NCI-H82 treated with DMSO at 0.1 percent for 48 hours (cell line): ENCODE results near the gene RASA3.
"Not testable (repeated sequence)": the region's sequence is repeated elsewhere in the genome, so short reads cannot be mapped to it uniquely, and the experiment has no call there.

Experiments
- DNase-seq: peaks from one replicate; lab custom pipeline; 2025; ENCODE audit not compliant: unreplicated experiment; lab: John Stamatoyannopoulos, UW

The RASA3 gene

DNA sequence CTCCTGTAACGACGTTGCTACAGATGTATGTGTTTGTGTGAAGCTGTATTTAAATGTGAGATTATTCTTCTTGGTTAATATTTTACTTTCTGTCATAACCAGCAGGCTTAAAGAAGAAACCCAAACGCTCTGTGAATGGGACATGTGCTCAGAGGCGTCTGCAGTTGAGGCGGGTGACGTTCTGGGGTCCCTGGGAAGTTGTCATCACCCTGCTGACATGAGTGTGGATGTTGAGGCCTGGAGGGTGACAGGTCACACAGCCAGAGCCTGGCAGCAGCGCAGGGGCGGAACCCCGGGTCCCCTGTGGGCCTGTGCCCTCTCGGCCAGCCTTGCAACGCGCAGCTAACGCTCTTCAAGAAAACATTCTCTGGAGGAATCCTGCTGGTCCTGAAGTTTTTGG is 16.6 kb downstream of the RASA3 start:
- no peak for DNase-seq

DNA sequence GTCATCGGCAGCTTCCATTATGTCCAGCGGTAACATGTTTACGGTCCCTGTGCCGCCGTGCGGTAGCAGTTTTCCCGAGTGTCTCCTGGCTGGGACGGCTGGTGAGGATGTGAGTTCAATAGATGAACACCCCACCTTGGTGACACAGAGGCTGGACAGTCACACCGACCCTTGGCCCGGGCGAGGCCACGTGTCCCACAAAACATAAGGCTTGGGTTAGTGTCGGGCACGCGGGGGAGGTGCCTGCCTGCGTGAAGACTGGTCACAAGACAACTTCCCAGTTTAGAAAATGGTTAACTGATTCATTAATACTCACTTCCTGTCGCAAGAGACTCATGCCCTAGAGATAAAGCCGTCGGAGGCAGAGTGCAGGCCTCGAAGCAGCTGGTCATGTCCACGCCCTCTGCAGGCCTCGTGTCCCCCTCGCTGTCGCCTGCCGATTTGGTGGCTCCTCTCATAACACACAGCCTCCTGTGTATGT is 17.2 kb downstream of the RASA3 start:
- no peak for DNase-seq

DNA sequence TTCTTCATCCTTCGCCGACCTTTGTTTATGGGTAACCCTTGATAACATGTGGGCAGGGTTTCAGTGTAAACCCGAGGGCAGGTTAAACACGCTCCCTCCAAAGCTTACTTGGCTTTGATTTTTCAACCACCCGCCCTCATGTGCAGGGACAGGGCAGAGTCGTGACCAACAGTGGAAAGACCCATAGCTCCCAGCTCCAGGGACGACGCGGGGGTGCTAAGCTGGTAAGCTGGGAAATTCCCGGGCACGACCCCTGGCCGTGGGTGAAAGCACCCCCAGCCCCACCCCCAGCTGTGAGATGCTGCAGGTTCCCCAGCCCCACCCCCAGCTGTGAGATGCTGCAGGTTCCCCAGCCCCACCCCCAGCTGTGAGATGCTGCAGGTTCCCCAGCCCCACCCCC is 17.8 kb downstream of the RASA3 start:
- not testable (repeated sequence) for DNase-seq

- no peak for DNase-seq
These were observed 18.3 kb downstream of the RASA3 start for GRCh38 chr13:114114006-114114640.

DNA sequence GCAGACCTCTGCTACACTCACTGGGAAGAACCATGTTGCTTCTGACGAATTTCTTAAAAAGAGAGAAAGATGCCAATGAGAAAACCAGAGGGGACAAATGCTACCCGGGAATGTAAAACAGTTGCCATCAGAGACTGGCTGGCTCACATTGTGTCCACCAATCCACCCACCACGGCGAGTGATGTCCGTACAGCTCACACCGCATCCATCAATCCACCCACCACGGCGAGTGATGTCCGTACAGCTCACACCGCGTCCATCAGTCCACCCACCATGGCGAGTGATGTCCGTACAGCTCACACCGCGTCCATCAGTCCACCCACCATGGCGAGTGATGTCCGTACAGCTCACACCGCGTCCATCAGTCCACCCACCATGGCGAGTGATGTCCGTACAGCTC is 19.0 kb downstream of the RASA3 start:
- DNase-seq, result not testable (repeated sequence)

GRCh38 chr13:114112826-114113322 is 19.5 kb downstream of the RASA3 start:
- no peak for DNase-seq

- DNase-seq, result no peak
These were observed 20.1 kb downstream of the RASA3 start for GRCh38 chr13:114112231-114112825.

GRCh38 chr13:114111577-114111976 is 20.8 kb downstream of the RASA3 start:
- DNase-seq, result no peak

DNA sequence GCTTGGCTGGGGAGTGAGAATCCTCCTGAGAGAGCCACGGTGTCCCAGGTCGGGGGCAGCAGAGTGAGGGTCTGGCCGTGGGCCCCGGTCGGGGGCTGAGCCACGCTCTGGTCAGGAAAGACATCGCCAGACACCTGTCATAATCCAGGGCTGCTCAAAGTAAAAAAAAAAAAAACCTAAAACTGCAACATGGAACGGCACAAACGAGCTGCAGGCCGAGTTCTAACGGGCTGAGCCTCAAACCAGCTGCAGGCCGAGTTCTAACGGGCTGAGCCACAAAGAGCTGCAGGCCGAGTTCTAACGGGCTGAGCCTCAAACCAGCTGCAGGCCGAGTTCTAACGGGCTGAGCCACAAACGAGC is 21.6 kb downstream of the RASA3 start:
- not testable (repeated sequence) for DNase-seq

GRCh38 chr13:114110091-114110829 is 22.2 kb downstream of the RASA3 start:
- no peak for DNase-seq

- no peak for DNase-seq
These were observed 22.8 kb downstream of the RASA3 start for GRCh38 chr13:114109641-114110041.

GRCh38 chr13:114108894-114109293 is 23.5 kb downstream of the RASA3 start:
- no peak for DNase-seq

DNA sequence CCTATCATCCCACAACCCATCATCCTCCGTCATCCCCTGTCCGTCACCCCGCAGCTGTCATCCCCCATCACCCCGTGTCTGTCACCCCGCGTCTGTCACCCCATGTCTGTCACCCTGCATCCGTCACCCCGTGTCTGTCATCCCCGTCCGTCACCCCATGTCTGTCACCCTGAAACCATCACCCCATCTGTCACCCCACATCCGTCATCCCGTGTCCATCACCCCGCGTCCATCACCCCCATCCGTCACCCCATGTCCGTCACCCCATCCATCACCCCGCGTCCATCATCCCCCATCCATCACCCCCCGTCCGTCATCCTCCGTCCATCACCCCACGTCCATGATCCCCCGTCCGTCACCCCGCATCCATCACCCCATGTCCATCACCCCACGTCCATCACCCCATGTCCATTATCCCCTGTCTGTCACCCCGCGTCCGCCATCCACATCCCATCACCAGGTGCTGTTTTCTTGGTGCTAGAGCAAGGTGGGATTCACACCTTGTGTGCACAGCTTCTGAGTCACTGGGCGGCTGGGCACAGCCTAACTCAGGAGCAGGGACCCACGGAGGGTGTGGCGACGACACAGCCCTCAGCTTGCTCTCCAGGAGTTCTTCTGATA is 24.2 kb downstream of the RASA3 start:
- no peak for DNase-seq

- DNase-seq, result no peak
These were observed 24.7 kb downstream of the RASA3 start for GRCh38 chr13:114107686-114108081.

GRCh38 chr13:114106991-114107685 is 25.3 kb downstream of the RASA3 start:
- DNase-seq, result no peak

GRCh38 chr13:114106526-114106925 is 25.9 kb downstream of the RASA3 start:
- DNase-seq, result no peak

DNA sequence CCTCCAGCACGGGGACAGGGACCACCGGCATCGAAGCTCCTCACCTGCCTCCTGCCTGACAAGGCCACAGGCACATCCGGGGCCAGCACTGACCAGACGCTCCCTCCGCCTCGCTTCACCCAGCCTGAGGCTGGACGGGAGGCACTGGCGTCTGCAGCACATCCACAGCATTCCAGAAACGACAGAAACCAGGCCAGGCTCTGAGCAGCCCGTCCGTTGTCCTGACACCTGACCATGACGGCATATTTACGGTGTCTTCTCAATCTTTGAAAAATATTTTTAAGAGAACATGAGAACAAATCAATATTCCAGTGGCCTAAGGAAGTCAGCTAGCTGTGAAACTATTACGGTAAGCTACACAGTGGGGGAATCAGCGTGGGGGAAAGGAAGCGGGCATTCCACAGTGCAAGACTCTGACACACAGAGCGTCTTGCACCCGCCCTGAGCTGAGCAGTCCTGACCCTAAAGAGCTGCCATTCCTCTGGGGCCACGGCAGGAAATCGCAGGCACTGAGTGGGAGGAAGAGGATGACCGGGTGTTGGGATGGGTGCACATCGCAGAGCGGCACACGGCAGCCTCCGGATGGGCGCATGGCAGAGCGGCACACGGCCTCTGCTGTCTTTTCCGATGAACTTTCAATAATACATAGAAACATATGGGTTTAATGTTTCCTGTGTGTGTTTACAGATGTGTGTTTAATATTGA is 26.8 kb downstream of the RASA3 start:
- DNase-seq, result no peak

DNA sequence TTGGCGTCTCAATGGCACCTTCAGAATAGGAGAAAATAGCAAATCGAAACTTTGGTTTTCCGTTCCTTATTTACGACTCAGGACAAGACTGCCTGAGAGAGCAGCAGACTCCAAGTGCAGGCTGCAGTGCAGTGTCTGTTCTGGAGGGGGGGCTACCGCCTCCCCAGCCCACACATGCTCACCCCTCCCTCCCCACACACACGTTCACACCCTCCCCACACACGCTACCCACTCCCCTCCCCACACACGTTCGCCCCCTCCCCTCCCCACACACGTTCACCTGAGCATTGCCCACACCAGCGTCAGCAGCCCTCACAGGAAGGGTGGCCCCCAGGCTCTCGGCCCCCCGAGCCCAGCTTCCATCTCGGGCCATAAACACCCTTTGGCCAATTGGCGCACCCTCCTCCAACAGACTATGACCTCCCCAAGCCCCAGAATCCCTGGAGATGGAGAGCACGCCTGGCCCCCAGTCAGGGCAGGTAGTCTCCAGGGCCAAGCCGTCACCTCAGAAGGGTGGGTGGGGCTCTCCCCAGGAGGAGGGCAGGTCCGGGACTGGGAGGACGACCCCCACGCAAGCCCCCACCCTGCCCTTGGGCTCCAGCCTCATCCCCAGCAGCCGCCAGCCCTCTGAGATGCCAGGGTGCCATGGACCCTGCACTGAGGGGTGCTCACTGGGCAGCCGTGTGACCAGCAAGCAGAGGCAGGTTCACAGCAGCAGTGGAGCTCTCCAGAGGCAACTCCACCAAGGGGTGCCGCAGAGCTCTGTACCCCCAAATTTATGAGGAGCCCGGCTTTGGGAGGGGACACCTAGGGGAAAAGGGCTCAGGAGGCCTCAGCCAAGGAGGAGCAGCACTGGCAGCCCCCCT is 27.5 kb downstream of the RASA3 start:
- no peak for DNase-seq

DNA sequence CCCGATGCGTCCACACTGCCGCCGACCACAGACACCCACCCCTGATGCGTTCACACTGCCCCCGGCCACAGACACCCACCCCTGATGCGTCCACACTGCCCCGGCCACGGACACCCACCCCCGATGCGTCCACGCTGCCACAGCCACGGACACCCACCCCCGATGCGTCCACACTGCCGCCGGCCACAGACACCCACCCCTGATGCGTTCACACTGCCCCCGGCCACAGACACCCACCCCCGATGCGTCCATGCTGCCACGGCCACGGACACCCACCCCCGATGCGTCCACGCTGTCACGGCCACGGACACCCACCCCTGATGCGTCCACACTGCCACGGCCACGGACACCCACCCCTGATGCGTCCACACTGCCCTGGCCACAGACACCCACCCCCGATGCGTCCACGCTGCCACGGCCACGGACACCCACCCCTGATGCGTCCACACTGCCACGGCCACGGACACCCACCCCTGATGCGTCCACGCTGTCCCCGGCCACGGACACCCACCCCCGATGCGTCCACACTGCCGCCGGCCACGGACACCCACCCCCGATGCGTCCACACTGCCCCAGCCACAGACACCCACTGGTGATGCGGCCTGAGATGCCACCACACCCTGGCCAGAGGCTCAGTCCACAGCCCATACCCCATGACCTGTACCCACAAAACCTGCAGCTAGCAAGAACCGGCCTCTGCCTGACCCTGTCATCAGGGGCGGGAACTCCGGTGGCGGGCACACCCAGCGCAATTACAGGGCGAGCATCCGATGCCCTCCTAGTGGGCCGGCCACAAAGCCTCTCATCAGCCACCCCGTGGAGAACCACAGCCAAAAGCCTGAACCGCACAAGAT is 28.4 kb downstream of the RASA3 start:
- DNase-seq, result no peak
